WTC11 (cell line): ENCODE data around the gene IFNAR2. TPM values are rescaled to one million over a fixed set of nuclear protein-coding genes. Genes with fewer than 3 reads are reported as not detected.

Experiments
- ATAC-seq: fragments of 200-7000 bp; cut with Tn5 transposase; 2 replicates; pipeline ENCODE4 v1.10.0; 2021; ENCODE audit warnings: mild to moderate bottlenecking, moderate library complexity
- Bru-seq: library from RNA; stranded (reverse); fragments of 400-500 nt; gene quantifications from one replicate; lab custom pipeline; 2021; lab: Mats Ljungman, UMichigan
- CTCF ChIA-PET: fragments of 300-600 bp; sonication (Branson Sonifier 250); formaldehyde crosslinking; loops from one replicate; lab custom pipeline; 2021; ENCODE audit warnings: antibody characterized with exemption; lab: Charles Lee
- POLR2A ChIA-PET: fragments of 350-600 bp; sonication (Branson Sonifier 250); formaldehyde crosslinking; loops from one replicate; lab custom pipeline; 2021; ENCODE audit warnings: antibody characterized with exemption; lab: Charles Lee
- DNase-seq: peaks from one replicate; pipeline ENCODE4 v3.0.0; 2021; ENCODE audit warnings: low spot score
- H3K27ac Mint-ChIP-seq: 2 replicates; pipeline ENCODE4 v1.8.0; 2021; ENCODE audit warnings: mixed read lengths
- H3K27me3 Mint-ChIP-seq: 2 replicates; pipeline ENCODE4 v1.8.0; 2021; ENCODE audit warnings: low read depth, mild to moderate bottlenecking, moderate library complexity, mixed read lengths
- H3K36me3 Mint-ChIP-seq: 2 replicates; pipeline ENCODE4 v1.8.0; 2021; ENCODE audit warnings: mixed read lengths
- H3K4me1 Mint-ChIP-seq: 2 replicates; pipeline ENCODE4 v1.8.0; 2022; ENCODE audit warnings: mixed read lengths
- H3K4me3 Mint-ChIP-seq: 2 replicates; pipeline ENCODE4 v1.8.0; 2021; ENCODE audit warnings: mild to moderate bottlenecking, moderate library complexity, mixed read lengths
- H3K9me3 Mint-ChIP-seq: 2 replicates; pipeline ENCODE4 v1.8.0; 2021; ENCODE audit warnings: mixed read lengths
- FOXP1 ChIP-seq: sonication (generic); formaldehyde crosslinking; IDR thresholded peaks from 2 replicates; pipeline ENCODE4 v1.8.0; 2022; ENCODE audit warnings: missing genetic modification reagents, mild to moderate bottlenecking, moderate library complexity, borderline replicate concordance
- JUN ChIP-seq: sonication (generic); formaldehyde crosslinking; IDR thresholded peaks from 2 replicates; pipeline ENCODE4 v1.8.0; 2023; ENCODE audit warnings: mild to moderate bottlenecking, missing genetic modification reagents
- MXD4 ChIP-seq: fragments of 250-450 bp; sonication (Bioruptor Pico); IDR thresholded peaks from 2 replicates; pipeline ENCODE4 v1.8.0; 2021; ENCODE audit warnings: mild to moderate bottlenecking, moderate library complexity, borderline replicate concordance
- NFE2L1 ChIP-seq: sonication (generic); formaldehyde crosslinking; IDR thresholded peaks from 2 replicates; pipeline ENCODE4 v1.8.1; 2023; ENCODE audit warnings: missing genetic modification reagents
- SMAD3 ChIP-seq: sonication (generic); formaldehyde crosslinking; IDR thresholded peaks from 2 replicates; pipeline ENCODE4 v1.8.0; 2022; ENCODE audit warnings: missing genetic modification reagents, mild to moderate bottlenecking, borderline replicate concordance
- SMAD4 ChIP-seq: sonication (generic); formaldehyde crosslinking; IDR thresholded peaks from 2 replicates; pipeline ENCODE4 v1.8.0; 2022; ENCODE audit warnings: mild to moderate bottlenecking, missing genetic modification reagents
- SP1 ChIP-seq: sonication (generic); formaldehyde crosslinking; conservative IDR thresholded peaks from 2 replicates; pipeline ENCODE4 v1.8.1; 2022; ENCODE audit warnings: missing genetic modification reagents
- ZNF232 ChIP-seq: sonication (generic); formaldehyde crosslinking; IDR thresholded peaks from 2 replicates; pipeline ENCODE4 v1.8.0; 2022; ENCODE audit warnings: mild to moderate bottlenecking, missing genetic modification reagents
- long read RNA-seq, 3 experiments: library from RNA in 1 of 3; library from capped mRNA in 1 of 3; library from polyadenylated mRNA in 1 of 3; unstranded in 2 of 3; stranded (forward) in 1 of 3; transcript quantifications; one replicate each; pipeline ENCODE4 v2.0.0, GENCODE V29; 2021
- total RNA-seq: library from RNA; stranded (reverse); gene quantifications from 3 replicates; pipeline ENCODE4 v1.2.3, GENCODE V29; 2021
- TF ChIP-seq, protein P1 (sequence below): sonication (generic); formaldehyde crosslinking; IDR thresholded peaks from 2 replicates; pipeline ENCODE4 v1.8.0; 2022; ENCODE audit warnings: mild to moderate bottlenecking, missing genetic modification reagents
- TF ChIP-seq, protein P2 (sequence below): sonication (generic); formaldehyde crosslinking; IDR thresholded peaks from 2 replicates; pipeline ENCODE4 v1.8.1; 2022; ENCODE audit warnings: mild to moderate bottlenecking, missing genetic modification reagents, moderate library complexity, borderline replicate concordance
- TF ChIP-seq, protein P3 (sequence below): sonication (generic); formaldehyde crosslinking; IDR thresholded peaks from 2 replicates; pipeline ENCODE4 v1.8.0; 2022; ENCODE audit warnings: mild to moderate bottlenecking, missing genetic modification reagents
- TF ChIP-seq, protein P4 (sequence below): sonication (generic); formaldehyde crosslinking; IDR thresholded peaks from 2 replicates; pipeline ENCODE4 v1.8.1; 2022; ENCODE audit warnings: mild to moderate bottlenecking, moderate library complexity, missing genetic modification reagents
- TF ChIP-seq, protein P5 (sequence below): sonication (generic); formaldehyde crosslinking; IDR thresholded peaks from 2 replicates; pipeline ENCODE4 v1.8.1; 2023; ENCODE audit warnings: mild to moderate bottlenecking, moderate library complexity, missing genetic modification reagents
- TF ChIP-seq, protein P6 (sequence below): fragments of 250-450 bp; sonication (Bioruptor Pico); IDR thresholded peaks from 2 replicates; pipeline ENCODE4 v1.9.0; 2021; ENCODE audit warnings: mild to moderate bottlenecking, borderline replicate concordance

IFNAR2 gene
- total RNA-seq = 13.3 to 19.1 TPM (median 16.4 TPM) in 3 replicates
- percentile 77 among the genes with signal in this experiment for Bru-seq, nascent RNA
- long read RNA-seq, experiment 1, full-length matches to known transcripts = 22 of 34 reads
- long read RNA-seq, experiment 1, partial matches to known transcripts = 4 of 34 reads
- long read RNA-seq, experiment 1, other reads (novel, unspliced or antisense) = 8 of 34 reads
- long read RNA-seq, experiment 2, full-length matches to known transcripts = 15 of 20 reads
- long read RNA-seq, experiment 2, partial matches to known transcripts = 2 of 20 reads
- long read RNA-seq, experiment 2, other reads (novel, unspliced or antisense) = 3 of 20 reads
- long read RNA-seq, experiment 3, partial matches to known transcripts = 1 of 2 reads
- long read RNA-seq, experiment 3, other reads (novel, unspliced or antisense) = 1 of 2 reads

DNA sequence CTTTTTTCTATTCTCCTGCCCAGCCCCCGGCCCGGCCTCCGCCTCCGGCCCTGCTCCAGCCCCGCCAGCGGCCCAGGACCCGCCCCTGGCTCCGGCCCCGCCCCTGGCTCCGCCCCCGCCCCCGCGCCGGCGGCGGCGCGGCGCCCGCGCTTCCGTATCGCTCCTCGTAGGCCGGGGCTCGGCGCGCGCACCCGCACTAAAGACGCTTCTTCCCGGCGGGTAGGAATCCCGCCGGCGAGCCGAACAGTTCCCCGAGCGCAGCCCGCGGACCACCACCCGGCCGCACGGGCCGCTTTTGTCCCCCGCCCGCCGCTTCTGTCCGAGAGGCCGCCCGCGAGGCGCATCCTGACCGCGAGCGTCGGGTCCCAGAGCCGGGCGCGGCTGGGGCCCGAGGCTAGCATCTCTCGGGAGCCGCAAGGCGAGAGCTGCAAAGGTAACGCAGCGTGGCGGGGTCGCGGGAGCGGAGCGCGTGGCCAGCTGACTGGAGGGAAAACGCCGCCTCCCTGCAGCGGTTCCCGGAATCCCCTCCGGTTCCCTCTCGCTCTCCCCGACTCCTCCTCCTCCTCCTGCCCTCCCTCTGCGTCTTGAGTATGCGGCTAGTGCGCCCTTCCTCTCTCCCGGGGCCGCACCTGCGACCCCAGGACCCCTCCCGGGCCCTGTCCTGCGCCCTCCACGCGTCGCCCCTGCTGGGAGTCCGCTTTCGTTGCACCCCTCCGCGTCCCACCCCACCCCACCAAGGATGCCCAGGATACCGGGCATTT lies at the start of gene IFNAR2:
IFNAR2 (plus strand) TSS at position 155 of the 761 bp plus-strand sequence. CDS start 11,985 bp downstream, outside the sequence.
- ChIA-PET CTCF (interaction anchor here (0.7 to 3.1 kb wide), 9 partner anchors 13 to 215 kb away, joined by 3 to 14 read pairs (median 3); partner anchors contain the start of genes IFNAR1 and IL10RB), POLR2A (interaction anchor here (0.6 to 1.1 kb wide), 3 partner anchors 33 to 722 kb away, joined by 3 to 11 read pairs (median 3); no protein-coding TSS in a partner anchor)
- ATAC-seq = peak; percentile 85
- H3K9me3 Mint-ChIP-seq = no peaks in the 10 kb centered on the region
- peaks cover 38% of the 10 kb centered on the region for H3K4me1 Mint-ChIP-seq
- peak within 1 kb of the TSS; percentile 81 for H3K4me3 Mint-ChIP-seq
- H3K36me3 Mint-ChIP-seq = peaks cover 8% of the 10 kb centered on the region
- 0 out of 2 replicates have a peak within 1 kb of the TSS, but pooled peaks have one; percentile 60 for H3K27ac Mint-ChIP-seq
- TF ChIP-seq SMAD3 (CRISPR knock-in tag) = 0 out of 2 replicates have a peak, but pooled peaks have one; percentile 43
- TF ChIP-seq, protein P1, sequence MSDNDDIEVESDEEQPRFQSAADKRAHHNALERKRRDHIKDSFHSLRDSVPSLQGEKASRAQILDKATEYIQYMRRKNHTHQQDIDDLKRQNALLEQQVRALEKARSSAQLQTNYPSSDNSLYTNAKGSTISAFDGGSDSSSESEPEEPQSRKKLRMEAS (CRISPR knock-in tag) = peak; percentile 64
- peak; percentile 59; the same call in 1 of the 2 replicates for TF ChIP-seq SP1 (CRISPR knock-in tag)
- TF ChIP-seq, protein P2, sequence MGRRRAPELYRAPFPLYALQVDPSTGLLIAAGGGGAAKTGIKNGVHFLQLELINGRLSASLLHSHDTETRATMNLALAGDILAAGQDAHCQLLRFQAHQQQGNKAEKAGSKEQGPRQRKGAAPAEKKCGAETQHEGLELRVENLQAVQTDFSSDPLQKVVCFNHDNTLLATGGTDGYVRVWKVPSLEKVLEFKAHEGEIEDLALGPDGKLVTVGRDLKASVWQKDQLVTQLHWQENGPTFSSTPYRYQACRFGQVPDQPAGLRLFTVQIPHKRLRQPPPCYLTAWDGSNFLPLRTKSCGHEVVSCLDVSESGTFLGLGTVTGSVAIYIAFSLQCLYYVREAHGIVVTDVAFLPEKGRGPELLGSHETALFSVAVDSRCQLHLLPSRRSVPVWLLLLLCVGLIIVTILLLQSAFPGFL (CRISPR knock-in tag) = no peak
- TF ChIP-seq, protein P3, sequence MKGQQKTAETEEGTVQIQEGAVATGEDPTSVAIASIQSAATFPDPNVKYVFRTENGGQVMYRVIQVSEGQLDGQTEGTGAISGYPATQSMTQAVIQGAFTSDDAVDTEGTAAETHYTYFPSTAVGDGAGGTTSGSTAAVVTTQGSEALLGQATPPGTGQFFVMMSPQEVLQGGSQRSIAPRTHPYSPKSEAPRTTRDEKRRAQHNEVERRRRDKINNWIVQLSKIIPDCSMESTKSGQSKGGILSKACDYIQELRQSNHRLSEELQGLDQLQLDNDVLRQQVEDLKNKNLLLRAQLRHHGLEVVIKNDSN = 0 out of 2 replicates have a peak, but pooled peaks have one; percentile 14
- TF ChIP-seq FOXP1 = 0 out of 2 replicates have a peak, but pooled peaks have one; percentile 36
- TF ChIP-seq, protein P4, sequence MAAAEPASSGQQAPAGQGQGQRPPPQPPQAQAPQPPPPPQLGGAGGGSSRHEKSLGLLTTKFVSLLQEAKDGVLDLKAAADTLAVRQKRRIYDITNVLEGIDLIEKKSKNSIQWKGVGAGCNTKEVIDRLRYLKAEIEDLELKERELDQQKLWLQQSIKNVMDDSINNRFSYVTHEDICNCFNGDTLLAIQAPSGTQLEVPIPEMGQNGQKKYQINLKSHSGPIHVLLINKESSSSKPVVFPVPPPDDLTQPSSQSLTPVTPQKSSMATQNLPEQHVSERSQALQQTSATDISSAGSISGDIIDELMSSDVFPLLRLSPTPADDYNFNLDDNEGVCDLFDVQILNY (CRISPR knock-in tag) = peak; percentile 33; the same call in 1 of the 2 replicates
- no peak for TF ChIP-seq MXD4
- TF ChIP-seq, protein P5, sequence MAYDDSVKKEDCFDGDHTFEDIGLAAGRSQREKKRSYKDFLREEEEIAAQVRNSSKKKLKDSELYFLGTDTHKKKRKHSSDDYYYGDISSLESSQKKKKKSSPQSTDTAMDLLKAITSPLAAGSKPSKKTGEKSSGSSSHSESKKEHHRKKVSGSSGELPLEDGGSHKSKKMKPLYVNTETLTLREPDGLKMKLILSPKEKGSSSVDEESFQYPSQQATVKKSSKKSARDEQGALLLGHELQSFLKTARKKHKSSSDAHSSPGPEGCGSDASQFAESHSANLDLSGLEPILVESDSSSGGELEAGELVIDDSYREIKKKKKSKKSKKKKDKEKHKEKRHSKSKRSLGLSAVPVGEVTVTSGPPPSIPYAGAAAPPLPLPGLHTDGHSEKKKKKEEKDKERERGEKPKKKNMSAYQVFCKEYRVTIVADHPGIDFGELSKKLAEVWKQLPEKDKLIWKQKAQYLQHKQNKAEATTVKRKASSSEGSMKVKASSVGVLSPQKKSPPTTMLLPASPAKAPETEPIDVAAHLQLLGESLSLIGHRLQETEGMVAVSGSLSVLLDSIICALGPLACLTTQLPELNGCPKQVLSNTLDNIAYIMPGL (CRISPR knock-in tag) = peak; percentile 22; the same call in 1 of the 2 replicates
- TF ChIP-seq ZNF232 = 0 out of 2 replicates have a peak, but pooled peaks have one; percentile 38
- peak; percentile 62; the same call in 1 of the 2 replicates for TF ChIP-seq NFE2L1 (CRISPR knock-in tag)
- TF ChIP-seq JUN (CRISPR knock-in tag) = peak; percentile 60; the same call in 1 of the 2 replicates
- TF ChIP-seq SMAD4 = 0 out of 2 replicates have a peak, but pooled peaks have one; percentile 43
- TF ChIP-seq, protein P6, sequence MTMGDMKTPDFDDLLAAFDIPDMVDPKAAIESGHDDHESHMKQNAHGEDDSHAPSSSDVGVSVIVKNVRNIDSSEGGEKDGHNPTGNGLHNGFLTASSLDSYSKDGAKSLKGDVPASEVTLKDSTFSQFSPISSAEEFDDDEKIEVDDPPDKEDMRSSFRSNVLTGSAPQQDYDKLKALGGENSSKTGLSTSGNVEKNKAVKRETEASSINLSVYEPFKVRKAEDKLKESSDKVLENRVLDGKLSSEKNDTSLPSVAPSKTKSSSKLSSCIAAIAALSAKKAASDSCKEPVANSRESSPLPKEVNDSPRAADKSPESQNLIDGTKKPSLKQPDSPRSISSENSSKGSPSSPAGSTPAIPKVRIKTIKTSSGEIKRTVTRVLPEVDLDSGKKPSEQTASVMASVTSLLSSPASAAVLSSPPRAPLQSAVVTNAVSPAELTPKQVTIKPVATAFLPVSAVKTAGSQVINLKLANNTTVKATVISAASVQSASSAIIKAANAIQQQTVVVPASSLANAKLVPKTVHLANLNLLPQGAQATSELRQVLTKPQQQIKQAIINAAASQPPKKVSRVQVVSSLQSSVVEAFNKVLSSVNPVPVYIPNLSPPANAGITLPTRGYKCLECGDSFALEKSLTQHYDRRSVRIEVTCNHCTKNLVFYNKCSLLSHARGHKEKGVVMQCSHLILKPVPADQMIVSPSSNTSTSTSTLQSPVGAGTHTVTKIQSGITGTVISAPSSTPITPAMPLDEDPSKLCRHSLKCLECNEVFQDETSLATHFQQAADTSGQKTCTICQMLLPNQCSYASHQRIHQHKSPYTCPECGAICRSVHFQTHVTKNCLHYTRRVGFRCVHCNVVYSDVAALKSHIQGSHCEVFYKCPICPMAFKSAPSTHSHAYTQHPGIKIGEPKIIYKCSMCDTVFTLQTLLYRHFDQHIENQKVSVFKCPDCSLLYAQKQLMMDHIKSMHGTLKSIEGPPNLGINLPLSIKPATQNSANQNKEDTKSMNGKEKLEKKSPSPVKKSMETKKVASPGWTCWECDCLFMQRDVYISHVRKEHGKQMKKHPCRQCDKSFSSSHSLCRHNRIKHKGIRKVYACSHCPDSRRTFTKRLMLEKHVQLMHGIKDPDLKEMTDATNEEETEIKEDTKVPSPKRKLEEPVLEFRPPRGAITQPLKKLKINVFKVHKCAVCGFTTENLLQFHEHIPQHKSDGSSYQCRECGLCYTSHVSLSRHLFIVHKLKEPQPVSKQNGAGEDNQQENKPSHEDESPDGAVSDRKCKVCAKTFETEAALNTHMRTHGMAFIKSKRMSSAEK (CRISPR knock-in tag) = no peak
- peak; percentile 79 for DNase-seq
- H3K27me3 Mint-ChIP-seq = peaks cover 12% of the 10 kb centered on the region
